Subcutaneous adipose tissue (tissue), 4 donors: ENCODE measurements around the gene SLC18A2. TPM values are rescaled to one million over a fixed set of nuclear protein-coding genes. Genes with fewer than 3 reads are reported as not detected.

Experiments used
- CTCF ChIP-seq: fragments of 450-650 bp; IDR thresholded peaks from one replicate; pipeline ENCODE4 v1.5.1; 2016; ENCODE audit warnings: low read depth, mild to moderate bottlenecking, control low read depth, antibody characterized with exemption, moderate library complexity
- total RNA-seq, 4 donors: library from RNA; depleted of rRNA; stranded (reverse); fragments of >200 nt; gene quantifications; one replicate each; pipeline ENCODE4 v1.1.0, GENCODE V29; 2016

Gene SLC18A2
- 1 to 10 TPM in 2 of 4 donors, under 1 TPM in 1, not detected in 1; 0.51 to 2.0 (median 2.0) TPM for total RNA-seq

- TF ChIP-seq CTCF: no peak
Observed at GRCh38 chr10:117240621-117241529, at the start of gene SLC18A2. Gene SLC18A2, plus strand, starts transcription at chr10:117241114. Its CDS starts 580 bp downstream, at chr10:117241694.

GRCh38 chr10:117197189-117197588 lies 43.7 kb upstream of the SLC18A2 start, which contains the start of gene KCNK18:
Gene KCNK18, plus strand, starts transcription at chr10:117197489. Its CDS starts 0 bp downstream, at chr10:117197489.
- no peak for TF ChIP-seq CTCF

GRCh38 chr10:117198088-117198487 lies 42.8 kb upstream of the SLC18A2 start:
- no peak for TF ChIP-seq CTCF

- TF ChIP-seq CTCF: no peak
Observed at GRCh38 chr10:117201826-117202225, 39.1 kb upstream of the SLC18A2 start.

GRCh38 chr10:117204316-117204715 lies 36.6 kb upstream of the SLC18A2 start:
- TF ChIP-seq CTCF: no peak

GRCh38 chr10:117212176-117212575 lies 28.7 kb upstream of the SLC18A2 start:
- TF ChIP-seq CTCF: no peak

- no peak for TF ChIP-seq CTCF
Observed at GRCh38 chr10:117214401-117214800, 26.5 kb upstream of the SLC18A2 start.
